Suprapubic skin (tissue), 4 donors: ENCODE measurements around the gene ABCF2. TPM values are rescaled to one million over a fixed set of nuclear protein-coding genes. Genes with fewer than 3 reads are reported as not detected.

Experiments
- DNase-seq, 2 donors: peaks; one replicate each; pipeline ENCODE4 v3.0.0-alpha.2; 2019; ENCODE audit warnings: low spot score in 2 of 2
- H3K27ac ChIP-seq: fragments of 200-600 bp; sonication (generic); one replicate; pipeline ENCODE4 v1.5.1; 2019
- H3K27me3 ChIP-seq: fragments of 200-600 bp; sonication (generic); one replicate; pipeline ENCODE4 v1.5.1; 2019
- H3K36me3 ChIP-seq: fragments of 200-600 bp; sonication (generic); one replicate; pipeline ENCODE4 v1.5.1; 2019
- H3K4me1 ChIP-seq: fragments of 200-600 bp; sonication (generic); one replicate; pipeline ENCODE4 v1.5.1; 2019
- H3K4me3 ChIP-seq: fragments of 200-600 bp; sonication (generic); one replicate; pipeline ENCODE4 v1.5.1; 2019; ENCODE audit warnings: mild to moderate bottlenecking
- H3K9me3 ChIP-seq: fragments of 200-600 bp; sonication (generic); one replicate; pipeline ENCODE4 v1.5.1; 2019
- EP300 ChIP-seq: sonication (generic); formaldehyde crosslinking; IDR thresholded peaks from one replicate; pipeline ENCODE4 v1.6.1; 2017; ENCODE audit warnings: antibody characterized with exemption
- POLR2A ChIP-seq, 2 donors: fragments of 450-650 bp; IDR thresholded peaks; one replicate each; pipeline ENCODE4 v1.6.1; 2017; ENCODE audit warnings: antibody characterized with exemption in 2 of 2, mild to moderate bottlenecking in 2 of 2, moderate library complexity in 2 of 2
- POLR2AphosphoS5 ChIP-seq, 3 donors: sonication (generic); formaldehyde crosslinking; IDR thresholded peaks; one replicate each; pipeline ENCODE4 v1.6.1; 2017; ENCODE audit warnings: antibody characterized with exemption in 3 of 3
- WGBS: methylation state at CpG from one replicate; pipeline ENCODE4 v1.1.5; 2018; 5-methylcytosine and 5-hydroxymethylcytosine counted together
- total RNA-seq, 4 donors: library from RNA; depleted of rRNA; stranded (reverse); fragments of >200 nt; gene quantifications; one replicate each; pipeline ENCODE4 v1.1.0, GENCODE V29; 2016
- TF ChIP-seq, protein P1 (sequence below), 2 donors: fragments of 200-600 bp in 1 of 2; fragments of 450-650 bp in 1 of 2; sonication (generic) in 1 of 2; IDR thresholded peaks; one replicate each; pipeline ENCODE4 v1.5.1; 2016 to 2019; ENCODE audit warnings: antibody characterized with exemption in 2 of 2, mild to moderate bottlenecking in 1 of 2, moderate library complexity in 1 of 2

The ABCF2 gene
- total RNA-seq, 4 donors from 2014 or later, result 25.3 to 96.5 (median 40.1) TPM

DNA sequence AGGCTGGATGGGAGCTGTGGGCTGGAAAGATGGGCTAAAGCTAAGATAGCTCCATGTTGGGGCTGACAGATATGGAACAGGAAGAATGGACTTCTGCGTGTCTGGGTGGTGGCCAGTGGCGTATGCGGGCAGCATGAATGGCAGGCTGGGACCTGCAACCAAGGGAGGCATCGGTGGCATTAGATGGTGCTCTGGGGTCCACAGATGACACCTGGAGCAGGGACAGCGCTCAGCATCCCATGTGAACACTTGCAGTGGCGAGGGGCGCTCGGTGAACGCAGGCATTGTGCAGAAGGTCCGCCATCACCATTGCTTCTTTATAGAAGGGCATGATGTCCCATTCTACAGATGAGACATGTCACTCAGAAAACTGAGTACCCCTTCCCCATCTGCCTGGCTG, 42.5 kb upstream of the ABCF2 start:
- Histone ChIP-seq H3K36me3 (no peaks in the 10 kb centered on the region), H3K4me1 (peaks cover 29% of the 10 kb centered on the region), H3K27ac (no peak overlapping the region), H3K9me3 (no peaks in the 10 kb centered on the region), H3K4me3 (no peak overlapping the region), H3K27me3 (no peaks in the 10 kb centered on the region)
- no peak for DNase-seq
- TF ChIP-seq POLR2A (IDR thresholded peaks at IDR 0.05) (no peak), POLR2AphosphoS5 (IDR thresholded peaks at IDR 0.05) (no peak), EP300 (no peak)
- TF ChIP-seq, protein P1, sequence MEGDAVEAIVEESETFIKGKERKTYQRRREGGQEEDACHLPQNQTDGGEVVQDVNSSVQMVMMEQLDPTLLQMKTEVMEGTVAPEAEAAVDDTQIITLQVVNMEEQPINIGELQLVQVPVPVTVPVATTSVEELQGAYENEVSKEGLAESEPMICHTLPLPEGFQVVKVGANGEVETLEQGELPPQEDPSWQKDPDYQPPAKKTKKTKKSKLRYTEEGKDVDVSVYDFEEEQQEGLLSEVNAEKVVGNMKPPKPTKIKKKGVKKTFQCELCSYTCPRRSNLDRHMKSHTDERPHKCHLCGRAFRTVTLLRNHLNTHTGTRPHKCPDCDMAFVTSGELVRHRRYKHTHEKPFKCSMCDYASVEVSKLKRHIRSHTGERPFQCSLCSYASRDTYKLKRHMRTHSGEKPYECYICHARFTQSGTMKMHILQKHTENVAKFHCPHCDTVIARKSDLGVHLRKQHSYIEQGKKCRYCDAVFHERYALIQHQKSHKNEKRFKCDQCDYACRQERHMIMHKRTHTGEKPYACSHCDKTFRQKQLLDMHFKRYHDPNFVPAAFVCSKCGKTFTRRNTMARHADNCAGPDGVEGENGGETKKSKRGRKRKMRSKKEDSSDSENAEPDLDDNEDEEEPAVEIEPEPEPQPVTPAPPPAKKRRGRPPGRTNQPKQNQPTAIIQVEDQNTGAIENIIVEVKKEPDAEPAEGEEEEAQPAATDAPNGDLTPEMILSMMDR (IDR thresholded peaks at IDR 0.05), result no peak
- WGBS, result 92% methylated on average over 10 of the region's 10 CpGs

DNA sequence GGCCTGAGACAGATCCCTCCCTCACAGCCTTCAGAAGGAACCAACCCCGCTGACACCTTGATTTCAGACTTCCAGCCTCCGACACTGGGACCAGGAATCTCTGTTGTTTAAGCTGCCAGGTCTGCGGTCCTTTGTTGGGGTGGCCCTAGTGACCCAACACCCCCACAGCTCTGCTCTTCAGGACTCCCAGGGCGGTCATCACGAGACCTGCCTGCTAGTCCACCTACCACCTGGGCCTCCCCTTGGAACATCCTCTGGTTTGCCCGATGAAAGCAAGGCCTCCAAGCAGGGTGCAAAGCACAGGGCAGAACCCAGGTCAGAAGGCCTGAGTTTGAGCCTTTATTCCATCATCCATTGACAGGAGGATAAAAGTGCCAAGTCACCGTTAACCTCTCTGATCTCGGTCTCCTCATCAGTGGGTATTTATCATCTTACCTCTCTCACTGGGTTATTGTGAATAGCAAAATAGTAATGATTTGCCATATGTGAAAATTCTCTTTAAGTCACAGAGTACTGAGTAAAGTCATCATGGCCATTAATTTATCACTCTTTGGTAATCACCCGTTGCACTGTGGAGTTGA, 38.4 kb upstream of the ABCF2 start:
- Histone ChIP-seq H3K27me3 (no peaks in the 10 kb centered on the region), H3K9me3 (no peaks in the 10 kb centered on the region), H3K27ac (no peak overlapping the region), H3K4me1 (peaks cover 17% of the 10 kb centered on the region), H3K4me3 (no peak overlapping the region), H3K36me3 (no peaks in the 10 kb centered on the region)
- no peak for DNase-seq
- 94% methylated on average over 9 of the region's 9 CpGs for WGBS
- TF ChIP-seq EP300, result no peak

DNA sequence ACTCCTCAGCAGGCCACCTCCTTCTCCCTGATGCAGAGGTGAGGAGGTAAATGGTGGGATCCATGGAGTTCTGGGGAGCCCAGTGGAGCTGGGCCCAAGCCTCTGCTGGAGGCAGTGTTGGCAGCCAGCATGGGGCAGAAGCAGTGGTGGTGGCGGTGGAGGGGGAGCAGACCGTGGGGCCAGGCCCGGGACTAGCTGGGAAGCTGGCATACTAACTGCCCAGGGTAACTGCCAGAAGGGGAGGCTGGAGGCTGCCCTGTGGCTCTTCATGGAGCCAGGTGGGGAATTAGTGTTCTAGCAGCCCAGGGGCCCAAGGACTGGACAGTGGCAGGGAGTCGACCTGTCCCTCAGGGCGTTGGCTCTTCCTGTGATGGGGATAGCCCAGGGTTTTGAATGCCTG, 37.6 kb upstream of the ABCF2 start:
- no peak overlapping the region for H3K4me3 ChIP-seq
- TF ChIP-seq POLR2AphosphoS5 (IDR thresholded peaks at IDR 0.05), result no peak
- TF ChIP-seq EP300, result no peak
- TF ChIP-seq POLR2A (IDR thresholded peaks at IDR 0.05), result no peak
- TF ChIP-seq, protein P1 (IDR thresholded peaks at IDR 0.05), result no peak
- no peak for DNase-seq
- no peaks in the 10 kb centered on the region for H3K36me3 ChIP-seq
- no peaks in the 10 kb centered on the region for H3K9me3 ChIP-seq
- H3K27me3 ChIP-seq, result no peaks in the 10 kb centered on the region
- WGBS, result 78% methylated on average over 3 of the region's 5 CpGs
- no peak overlapping the region for H3K27ac ChIP-seq
- H3K4me1 ChIP-seq, result peaks cover 17% of the 10 kb centered on the region

DNA sequence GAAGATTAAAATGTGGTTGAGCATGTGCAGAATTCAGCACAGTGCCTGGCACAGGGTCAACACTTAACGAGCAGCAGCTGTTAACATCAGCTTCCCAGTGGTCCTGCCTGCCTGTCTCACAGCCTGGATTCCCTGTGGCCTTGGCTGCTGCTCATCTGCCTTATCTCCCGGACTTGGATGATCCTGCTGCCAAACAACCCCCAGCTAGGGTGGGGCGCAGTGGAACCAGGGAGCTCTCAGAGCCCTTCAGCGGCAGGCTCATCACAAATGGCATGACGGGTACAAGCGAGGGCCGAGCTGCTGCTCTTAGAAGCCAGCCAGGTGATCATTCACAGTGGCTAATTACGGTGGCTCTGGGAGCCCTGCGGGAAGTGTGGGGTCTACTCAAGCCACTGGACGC, 34.5 kb upstream of the ABCF2 start:
- no peak overlapping the region for H3K27ac ChIP-seq
- no peaks in the 10 kb centered on the region for H3K36me3 ChIP-seq
- no peak overlapping the region for H3K4me3 ChIP-seq
- no peaks in the 10 kb centered on the region for H3K9me3 ChIP-seq
- WGBS, result 53% methylated on average over 3 of the region's 10 CpGs
- TF ChIP-seq POLR2A (IDR thresholded peaks at IDR 0.05) (no peak), EP300 (no peak), POLR2AphosphoS5 (IDR thresholded peaks at IDR 0.05) (no peak)
- TF ChIP-seq, protein P1 (IDR thresholded peaks at IDR 0.05), result no peak
- H3K27me3 ChIP-seq, result no peaks in the 10 kb centered on the region
- peaks cover 22% of the 10 kb centered on the region for H3K4me1 ChIP-seq
- DNase-seq, result no peak

DNA sequence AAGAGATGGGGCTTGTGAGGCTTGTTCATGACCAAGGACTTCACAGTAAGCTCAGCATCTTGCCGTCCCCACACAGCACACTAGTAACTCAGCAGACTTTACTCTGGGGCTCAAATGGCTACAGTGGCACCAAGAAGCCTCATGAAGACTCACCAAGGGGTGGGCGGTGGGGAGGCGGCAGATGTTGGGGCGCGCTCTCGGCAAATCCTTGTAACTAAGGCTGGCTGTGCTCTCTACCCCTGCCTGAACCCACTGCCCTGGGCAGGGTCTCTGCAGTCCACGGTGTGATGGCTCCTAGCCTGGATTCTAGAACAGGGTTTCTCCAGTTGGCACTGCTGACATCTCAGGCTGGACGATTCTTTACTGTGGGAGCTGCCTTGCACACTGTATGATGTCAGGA, 33.9 kb upstream of the ABCF2 start:
- Histone ChIP-seq H3K9me3 (no peaks in the 10 kb centered on the region), H3K4me3 (no peak overlapping the region), H3K4me1 (peaks cover 23% of the 10 kb centered on the region), H3K27ac (no peak overlapping the region), H3K36me3 (no peaks in the 10 kb centered on the region), H3K27me3 (no peaks in the 10 kb centered on the region)
- no peak for TF ChIP-seq EP300
- no peak for TF ChIP-seq POLR2AphosphoS5 (IDR thresholded peaks at IDR 0.05)
- TF ChIP-seq, protein P1 (IDR thresholded peaks at IDR 0.05), result no peak
- TF ChIP-seq POLR2A (IDR thresholded peaks at IDR 0.05), result no peak
- no peak for DNase-seq
- 88% methylated on average over 7 of the region's 8 CpGs for WGBS

DNA sequence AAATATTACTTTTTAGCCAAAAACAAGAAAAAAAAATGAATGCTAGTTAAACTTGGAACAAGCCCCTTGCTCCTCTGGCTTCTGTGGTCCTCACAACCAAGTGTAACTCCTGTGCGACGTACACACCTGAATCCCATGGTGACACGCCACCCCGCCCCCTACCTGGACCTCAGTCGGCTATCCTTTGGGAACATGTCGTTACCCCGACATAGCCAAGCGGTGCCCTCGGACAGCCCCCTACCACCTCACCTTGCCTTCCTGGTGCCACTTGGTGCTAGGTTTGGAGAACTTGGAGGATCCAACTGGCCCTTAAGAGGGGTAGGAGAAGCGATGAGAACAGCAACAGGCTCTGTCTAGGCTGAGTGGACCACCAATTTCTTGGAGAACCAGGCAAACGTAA, 33.5 kb upstream of the ABCF2 start:
- no peak for DNase-seq
- Histone ChIP-seq H3K27ac (no peak overlapping the region), H3K36me3 (no peaks in the 10 kb centered on the region), H3K27me3 (no peaks in the 10 kb centered on the region), H3K9me3 (no peaks in the 10 kb centered on the region), H3K4me1 (peaks cover 23% of the 10 kb centered on the region), H3K4me3 (no peak overlapping the region)
- 93% methylated on average over 11 of the region's 11 CpGs for WGBS
- TF ChIP-seq POLR2A (IDR thresholded peaks at IDR 0.05) (no peak), EP300 (no peak), POLR2AphosphoS5 (IDR thresholded peaks at IDR 0.05) (no peak)
- TF ChIP-seq, protein P1 (IDR thresholded peaks at IDR 0.05), result no peak
